Measurements from ENCODE around the gene DTX4.

Gene DTX4

DNA sequence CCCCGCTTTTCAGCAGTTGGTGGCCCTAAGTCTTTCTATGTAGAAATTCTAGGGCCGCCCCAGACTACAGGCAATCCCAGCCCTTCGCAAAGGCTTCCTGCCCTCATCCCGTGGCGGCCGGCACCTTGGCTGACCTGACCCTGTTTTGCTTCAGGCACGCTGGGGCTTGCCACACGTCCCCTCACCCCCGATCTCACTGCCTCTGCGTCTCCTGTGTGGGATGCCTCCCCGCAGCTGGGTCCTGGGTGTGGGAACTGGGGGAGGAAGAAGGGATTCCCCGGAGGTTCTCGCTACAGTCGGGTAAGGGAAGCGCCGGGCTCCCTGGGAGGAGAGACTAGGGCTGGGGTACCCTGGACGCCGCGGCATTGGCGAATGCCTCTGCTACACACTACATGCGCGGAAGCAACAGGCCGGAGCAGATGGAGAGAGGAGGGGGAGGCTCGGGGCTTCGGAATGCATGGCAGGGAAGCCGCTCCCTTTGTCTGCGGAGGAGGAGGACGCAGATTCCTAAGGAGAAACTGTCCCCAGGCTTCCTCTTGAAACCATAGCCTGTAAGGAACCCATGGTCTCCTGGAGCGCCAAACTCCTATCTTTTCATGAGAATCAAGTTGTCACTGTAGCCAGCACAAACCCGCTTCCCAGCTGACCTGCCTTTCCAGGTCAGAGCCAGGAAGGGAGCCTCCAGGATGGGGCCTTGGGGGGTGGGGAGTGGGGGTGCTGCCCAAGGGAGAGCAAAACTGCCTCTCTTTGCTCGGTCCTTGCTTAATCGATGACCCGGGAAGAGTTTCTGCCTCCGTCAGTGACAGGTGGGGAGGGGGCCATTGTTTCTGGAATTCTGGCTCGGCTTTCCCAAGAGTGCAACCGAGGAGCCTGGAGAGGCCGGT, 1.4 kb downstream of the DTX4 start:
- DNase-seq = no peak

DNA sequence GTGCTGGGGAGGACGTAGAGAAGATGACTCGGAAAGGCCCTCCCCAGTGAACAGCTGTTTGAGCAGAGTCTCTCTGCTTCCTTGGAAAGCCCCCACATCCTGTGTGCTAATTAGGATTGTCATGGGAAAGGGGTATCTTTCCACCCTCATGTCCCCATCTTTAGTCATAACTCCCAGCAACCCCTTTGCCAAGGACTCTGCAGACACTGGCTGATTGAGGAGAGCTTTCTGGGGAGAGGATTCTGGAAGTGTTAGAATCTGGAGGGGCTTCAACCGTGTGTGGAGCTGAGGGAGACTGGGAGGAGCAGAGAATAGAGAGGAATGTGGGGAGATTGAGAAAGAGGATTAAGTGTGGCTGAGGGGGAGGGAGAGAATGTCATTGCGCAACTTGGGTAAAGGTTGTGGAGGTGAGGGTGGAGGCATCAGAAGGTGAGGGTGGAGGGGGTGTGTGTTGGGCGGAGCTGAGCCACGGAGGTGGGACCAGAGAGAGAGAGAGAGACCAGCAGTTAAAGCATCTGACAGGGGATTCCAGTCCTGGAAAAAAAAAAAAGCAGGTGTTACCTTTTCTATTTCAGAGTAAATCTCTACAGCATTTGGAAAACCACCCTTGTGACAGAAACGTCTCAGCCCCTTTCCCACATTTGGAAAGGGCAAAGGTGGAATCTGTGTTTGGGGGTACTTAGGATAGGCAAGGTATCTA, 2.2 kb downstream of the DTX4 start:
- no peak for DNase-seq

DNA sequence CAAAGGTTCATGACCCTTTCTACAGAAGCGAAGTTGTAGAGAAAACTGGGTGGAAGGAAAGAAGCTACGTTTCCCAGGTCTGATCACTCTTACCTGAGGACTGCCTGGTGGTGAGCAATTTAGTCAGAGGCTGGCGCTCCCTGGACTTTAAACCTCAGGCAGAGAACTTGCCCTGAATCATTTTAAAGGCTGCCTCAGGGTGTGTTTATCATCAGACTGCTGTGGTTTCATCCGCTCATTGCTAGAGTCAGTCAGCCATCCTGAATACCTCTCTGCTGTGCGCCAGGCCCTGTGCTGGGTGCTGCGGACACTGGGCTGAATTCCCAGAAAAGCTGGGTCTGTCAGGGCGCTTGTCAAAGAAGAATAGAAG, 2.7 kb downstream of the DTX4 start:
- DNase-seq = no peak

DNA sequence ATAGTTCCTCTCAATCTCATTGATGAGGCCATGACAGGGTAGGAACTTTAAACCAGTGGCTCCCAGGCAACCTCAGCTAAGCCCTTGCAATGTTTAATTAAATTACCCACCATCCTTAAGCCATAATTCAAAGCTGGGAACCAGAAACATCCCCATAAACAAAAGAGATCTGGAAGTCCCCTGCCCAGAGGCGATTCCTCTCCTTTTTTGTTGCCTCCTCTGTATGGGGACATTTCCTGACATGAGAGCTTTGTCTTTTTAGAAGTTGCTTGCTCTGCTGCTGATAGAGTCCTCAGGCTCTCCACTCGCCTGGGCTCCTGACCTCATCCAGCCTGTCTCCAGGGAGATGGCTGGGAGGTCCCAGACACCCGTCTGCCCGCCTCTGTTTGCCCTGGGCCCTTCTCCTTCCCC, 3.2 kb downstream of the DTX4 start:
- DNase-seq = no peak

DNA sequence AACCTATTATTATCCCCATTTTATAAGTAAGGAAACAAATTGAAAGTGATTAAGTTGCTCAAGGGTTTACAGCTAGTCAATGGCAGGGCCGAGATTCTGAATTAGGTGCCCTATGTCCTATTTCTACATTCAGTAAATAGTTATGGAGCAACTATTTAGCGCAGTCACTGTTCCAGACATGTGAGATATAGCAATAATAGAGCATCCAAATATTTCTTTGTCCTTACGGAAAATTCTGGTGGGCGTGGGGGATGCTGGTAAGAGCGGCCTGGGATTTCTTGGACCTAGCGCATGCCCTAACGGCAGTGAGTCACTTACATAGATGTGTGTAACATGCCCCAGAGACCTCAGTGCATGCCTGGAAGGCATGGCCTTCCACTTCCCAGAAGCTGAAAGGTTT, 4.4 kb downstream of the DTX4 start:
- no peak for DNase-seq

DNA sequence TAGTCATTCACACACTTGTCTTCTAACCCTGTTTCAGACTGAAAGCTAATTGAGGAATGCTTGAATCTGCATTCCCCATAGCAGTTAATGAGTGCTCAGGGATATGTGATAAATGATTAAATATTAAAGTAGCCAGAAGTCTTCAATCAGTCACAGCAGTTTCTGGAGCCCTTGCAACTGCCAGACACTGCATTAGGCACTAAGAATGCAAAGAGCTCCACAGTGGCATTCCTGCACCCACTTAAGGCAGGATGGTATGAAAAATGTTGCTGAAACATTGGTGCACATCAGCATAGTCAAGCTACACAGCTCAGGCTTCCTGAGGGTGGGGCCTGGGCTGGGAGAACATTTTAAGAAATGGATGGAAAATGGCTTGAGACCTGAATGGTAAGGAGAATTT, 6.5 kb downstream of the DTX4 start:
- DNase-seq = no peak

DNA sequence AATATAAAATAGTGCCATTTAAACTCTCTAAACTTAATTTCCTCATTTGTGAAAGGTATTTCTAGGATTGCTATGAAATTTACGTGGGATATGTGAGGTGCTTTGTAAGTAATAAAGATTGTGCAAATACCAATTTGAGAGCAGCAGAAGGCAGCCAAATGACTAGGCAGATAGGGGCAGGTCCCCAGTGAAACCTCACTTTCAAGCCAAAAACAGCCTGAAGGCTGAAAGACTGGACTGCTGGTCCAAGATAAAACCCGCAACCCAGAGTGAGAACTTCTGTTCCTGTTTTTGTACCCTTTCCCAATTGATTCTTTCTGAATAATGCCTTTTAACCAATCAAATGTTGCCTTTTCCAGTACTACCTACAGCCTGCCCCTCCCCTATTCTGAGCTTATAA, 7.2 kb downstream of the DTX4 start:
- DNase-seq = no peak

DNA sequence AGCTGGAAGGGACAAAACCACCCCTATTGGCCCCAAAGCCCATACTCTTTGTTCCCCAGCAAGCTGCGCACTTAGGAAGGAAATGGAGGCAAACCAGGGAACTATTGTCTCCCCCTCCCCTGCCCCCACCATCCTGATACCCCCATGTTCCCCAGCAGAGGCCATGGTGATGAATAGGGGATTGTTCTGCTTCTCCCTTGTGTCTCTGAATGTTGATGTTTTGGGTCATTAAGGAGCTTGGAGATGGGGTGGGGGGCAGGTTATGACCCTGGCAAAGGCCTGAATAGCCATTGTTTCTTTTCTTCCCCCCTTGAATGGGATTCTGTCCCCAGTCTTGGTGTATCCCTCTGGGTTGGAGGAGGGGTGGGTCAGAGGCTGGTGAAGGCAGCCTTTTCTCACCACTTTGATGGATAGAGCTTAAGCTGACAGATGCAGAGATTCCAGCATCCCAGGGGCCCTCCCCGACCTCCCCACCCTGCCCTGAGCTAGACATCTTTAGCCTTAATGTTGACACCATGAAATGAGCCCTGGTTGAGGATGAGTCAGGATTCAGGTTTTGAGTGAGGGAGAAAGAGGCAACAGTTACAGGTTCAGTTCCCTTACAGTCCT, 8.3 kb downstream of the DTX4 start:
- DNase-seq = no peak

DNA sequence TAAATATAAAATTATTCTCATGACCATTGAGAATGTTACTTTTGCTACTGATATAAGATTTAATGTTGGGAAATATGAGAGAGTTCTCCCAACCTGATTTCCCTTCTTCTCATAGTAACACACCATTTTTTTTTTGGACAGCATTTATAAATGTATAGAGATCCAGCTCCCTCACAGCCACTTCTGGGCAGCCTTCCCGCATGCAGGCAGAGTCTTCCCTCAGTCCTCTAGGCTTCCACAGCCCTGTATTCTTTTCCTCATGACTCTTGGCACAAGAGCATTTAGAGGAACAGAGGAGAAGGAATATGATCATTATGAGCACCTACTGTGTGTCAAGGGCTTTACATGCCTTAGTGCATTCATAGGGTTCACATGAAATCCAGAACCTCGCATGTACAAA, 9.0 kb downstream of the DTX4 start:
- no peak for DNase-seq

DNA sequence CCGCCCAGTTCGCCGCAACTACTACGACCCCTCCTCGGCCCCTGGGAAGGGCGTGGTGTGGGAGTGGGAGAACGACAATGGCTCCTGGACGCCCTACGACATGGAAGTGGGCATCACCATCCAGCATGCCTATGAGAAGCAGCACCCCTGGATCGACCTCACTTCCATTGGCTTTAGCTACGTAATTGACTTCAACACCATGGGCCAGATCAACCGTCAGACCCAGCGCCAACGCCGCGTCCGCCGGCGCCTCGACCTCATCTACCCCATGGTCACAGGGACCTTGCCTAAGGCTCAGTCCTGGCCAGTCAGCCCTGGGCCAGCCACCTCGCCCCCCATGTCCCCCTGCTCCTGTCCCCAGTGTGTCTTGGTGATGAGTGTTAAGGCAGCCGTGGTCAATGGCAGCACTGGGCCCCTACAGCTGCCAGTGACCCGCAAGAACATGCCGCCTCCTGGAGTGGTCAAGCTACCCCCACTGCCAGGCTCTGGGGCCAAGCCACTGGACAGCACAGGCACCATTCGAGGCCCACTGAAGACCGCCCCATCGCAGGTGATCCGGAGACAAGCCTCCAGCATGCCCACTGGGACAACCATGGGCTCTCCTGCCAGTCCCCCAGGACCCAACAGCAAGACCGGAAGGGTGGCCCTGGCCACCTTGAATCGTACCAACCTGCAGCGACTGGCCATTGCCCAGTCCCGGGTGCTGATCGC, 10.0 kb downstream of the DTX4 start:
- no peak for DNase-seq

DNA sequence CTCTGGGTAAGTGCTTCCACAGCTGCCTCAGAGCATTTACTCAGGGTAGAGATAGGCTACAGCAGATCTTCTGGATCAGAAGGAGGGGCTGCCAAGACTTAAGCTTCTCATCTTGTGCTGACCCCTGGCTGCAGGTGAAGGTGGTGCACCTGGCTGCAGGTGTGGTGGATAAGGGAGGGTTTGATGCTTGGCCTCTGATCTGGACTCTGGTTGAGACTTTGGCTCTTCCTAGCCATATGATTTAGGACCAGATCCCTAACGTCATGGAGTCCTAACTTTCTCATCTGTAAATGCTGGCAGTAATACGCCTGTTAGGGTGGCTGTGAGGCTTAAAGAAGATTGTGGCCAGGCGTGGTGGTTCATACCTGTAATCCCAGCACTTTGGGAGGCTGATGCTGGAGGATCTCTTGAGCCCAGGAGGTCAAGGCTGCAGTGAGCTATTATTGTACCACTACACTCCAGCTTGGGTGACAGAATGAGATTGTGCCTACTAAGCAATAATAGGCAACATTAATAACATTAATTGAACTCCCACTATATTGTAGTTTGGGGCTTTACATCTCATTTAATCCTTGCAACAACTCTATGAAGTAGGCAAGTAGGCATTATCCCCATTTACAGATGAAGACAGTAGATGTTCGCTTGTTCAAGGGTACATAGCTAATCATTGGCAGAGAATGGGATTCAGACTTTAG, 10.7 kb downstream of the DTX4 start:
- DNase-seq = no peak

DNA sequence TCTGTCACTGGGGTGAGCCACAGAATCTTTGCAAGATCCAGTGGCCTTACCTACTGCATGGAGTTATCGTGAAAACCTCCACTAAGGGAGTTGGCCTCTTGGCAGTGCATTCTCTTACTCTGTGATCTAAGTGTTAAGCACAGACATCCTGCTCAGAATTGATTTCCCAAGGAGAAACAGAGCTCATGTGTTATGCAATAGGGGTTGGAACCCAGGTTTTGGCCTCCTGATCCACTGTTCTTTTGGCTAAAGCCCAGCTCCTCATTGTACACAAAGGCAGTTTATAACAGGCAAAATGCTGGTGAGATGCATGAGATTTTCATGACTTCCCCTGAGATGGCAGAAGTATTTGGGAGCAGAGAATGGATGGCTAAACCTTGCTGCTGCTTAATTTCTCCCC, 11.8 kb downstream of the DTX4 start:
- DNase-seq = no peak

DNA sequence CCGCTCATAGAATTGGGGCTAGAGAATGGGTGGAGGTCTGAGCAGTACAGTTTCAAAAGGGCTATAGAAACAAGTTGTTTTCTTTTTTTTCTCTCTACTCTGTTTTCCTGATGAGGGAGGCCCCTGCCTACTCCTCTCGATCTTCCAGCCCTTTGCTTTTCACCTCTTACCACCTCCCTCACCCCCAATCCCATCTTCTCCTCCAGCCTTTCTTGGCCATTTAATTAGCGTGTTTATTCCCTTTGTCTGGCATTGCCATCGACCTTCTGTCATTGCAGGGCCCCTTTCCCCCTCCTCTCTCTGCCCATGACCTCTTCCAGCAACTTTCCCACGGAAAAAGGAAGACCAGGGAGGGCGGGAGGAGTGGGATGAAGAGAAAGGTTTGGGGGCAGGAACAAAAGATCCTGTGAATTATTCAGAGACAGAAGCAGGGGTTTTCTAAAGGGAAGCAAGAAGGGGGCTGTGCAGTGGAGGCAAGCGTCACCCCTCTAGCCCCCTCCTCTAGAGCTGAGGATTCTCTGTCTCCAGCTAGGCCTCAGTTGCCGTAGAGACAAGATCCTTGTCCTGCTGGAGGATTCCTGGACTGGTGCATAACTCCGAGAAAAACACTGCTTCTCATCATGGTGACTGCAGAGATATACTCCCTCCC, 12.9 kb downstream of the DTX4 start:
- no peak for DNase-seq

DNA sequence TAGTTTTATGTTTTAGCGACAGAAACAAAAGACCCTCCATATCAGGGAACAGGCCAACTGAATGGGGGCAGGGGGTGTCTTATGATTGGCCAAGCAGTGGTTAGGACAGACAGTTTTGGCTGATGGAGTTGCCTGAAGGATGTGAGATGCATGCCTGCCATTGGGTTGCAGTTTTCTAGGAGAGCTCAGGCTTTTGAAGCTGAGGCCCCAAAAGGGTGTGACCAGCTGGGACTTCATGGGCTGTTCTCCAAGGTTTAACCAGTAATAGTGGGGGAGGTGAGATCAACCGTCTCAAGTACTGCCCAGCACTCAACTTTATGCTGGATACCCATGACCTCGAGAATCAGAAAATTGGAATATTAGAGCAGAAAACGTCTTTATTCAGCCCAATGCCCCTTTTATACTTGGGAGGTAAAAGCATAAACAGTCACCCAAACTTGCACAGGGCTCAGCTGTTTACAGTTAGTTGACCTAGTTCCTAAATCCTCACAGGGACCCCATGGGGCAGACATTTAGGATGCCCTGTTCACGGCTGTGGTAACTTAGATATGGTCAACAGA, 13.5 kb downstream of the DTX4 start:
- DNase-seq = no peak

DNA sequence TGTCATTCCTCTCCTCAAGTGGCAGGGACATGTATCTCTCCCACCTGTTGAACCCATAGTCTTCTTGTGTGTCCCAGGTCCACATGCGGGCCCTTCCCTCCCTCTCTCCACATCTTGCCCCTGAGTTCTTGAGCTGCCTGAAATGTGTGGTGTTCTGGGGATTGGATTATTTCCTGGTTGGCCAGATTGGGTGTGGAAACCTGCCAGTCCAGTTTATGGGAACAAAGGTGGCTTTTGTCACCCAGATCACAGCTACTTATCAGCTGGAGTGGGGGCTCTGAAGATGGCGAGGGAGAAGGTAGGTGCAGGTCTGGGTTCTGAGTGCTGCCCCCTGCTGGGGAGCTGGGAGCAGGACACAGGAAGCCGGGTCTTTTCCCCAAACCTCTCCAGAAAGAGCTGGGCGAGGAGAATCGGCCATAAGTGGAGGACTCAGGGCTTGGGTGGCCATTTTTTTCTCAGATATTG, 14.2 kb downstream of the DTX4 start:
- DNase-seq = peak; percentile 52 to 54

DNA sequence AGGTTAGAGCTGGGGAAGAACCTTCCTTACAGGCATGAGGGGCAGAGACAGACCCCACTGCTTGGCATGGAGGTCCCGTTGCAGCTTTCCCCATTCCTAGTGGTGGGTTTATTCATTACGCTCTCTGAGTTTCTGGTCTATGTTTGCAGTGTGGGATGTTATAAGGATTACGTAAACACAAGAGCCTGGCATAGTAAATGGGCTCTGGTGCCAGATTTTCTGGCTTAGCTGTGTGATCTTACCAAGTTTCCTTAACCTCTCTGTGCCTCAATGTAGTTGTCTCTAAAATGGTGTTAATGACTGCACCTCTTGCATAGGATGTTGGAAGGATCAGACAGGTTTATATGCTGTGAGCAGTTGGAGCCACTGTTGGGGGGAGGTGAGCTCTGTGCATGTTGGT, 15.1 kb downstream of the DTX4 start:
- DNase-seq = no peak

DNA sequence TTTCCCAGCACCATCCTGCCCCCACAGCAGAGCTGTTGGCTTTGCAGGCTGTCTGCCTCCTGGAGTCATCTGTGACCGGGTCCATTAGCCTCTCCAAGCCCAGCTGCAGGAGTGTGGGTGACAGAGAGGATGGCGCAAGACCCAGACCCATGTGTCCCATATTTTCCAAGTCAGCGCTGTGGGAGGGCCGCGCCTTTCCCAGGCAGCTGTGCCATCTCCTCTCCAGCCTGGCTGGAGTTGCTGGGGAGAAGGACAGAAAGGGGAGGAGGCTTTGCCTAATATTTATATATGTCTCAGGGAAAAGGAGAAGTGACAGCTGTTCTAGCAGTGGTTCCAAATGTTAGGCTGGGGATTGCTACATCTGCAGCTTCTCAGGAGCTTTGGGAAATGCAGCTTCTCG, 15.7 kb downstream of the DTX4 start:
- no peak for DNase-seq

DNA sequence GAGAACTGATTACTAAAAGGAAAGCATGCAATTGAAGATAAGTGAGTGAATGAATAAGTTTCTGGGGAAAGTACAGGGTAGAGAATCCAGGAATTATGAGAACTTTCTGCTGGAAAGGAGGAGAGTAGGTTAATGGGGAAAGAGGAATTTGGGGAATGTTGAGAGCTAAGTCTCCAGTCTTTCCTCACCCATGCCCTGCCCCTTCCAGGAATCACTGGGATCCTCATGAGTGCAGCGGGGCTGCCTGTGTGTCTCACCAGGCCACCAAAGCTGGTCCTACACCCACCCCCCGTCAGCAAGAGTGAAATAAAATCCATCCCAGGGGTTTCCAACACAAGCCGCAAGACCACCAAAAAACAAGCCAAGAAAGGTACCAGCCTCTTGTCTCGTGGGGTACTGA, 17.0 kb downstream of the DTX4 start:
- DNase-seq = no peak

DNA sequence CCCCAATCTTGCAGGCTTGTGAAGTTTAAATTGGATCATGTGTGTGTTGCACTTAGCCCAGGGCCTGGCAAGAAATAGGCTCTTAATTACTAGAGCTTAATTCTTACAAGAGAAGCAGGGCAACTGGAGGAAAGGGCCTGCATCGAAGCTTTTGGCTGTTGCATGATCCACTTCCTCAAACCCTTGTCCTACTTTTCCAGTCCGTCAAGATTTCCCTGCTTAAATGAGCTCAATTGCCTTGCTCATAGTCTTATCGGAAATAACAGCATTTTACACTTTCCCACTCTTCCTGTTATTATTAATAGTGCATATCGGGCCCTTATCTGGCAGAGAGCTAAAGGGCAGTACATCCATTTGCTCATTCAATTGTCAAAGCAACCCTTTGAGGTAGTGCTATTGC, 18.1 kb downstream of the DTX4 start:
- no peak for DNase-seq

DNA sequence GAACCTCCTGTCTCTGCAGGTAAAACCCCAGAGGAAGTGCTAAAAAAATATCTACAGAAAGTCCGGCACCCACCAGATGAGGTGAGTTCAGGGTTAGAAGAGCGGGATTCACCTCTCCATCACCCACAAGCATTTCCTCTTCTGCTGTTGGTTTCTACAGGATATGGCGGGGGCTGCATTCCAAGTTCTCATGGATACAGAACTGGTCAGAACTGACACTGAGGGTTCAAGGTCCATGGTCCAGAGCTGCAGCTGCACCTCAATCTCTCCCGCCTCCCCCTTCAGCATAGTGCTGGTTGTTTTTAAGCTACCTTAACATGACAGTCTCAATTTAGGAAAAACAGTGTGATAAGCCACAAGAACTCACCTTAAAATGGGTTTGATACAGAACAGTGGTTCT, 19.2 kb downstream of the DTX4 start:
- DNase-seq = no peak

DNA sequence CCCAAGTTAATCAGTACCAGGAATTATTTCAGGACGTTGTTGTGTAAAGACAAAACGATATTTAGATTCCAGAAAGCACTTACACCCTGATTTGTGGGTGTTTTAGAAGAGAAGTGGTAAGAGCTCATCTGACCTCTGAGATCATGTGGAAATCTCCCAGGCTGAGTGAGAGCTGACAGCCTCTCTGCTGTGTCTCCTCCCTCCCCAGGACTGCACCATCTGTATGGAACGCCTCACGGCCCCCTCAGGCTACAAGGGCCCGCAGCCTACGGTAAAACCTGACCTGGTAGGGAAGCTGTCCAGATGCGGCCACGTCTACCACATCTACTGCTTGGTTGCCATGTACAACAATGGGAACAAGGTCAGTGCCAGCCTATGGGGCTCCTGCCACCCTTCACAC, 20.0 kb downstream of the DTX4 start:
- no peak for DNase-seq

DNA sequence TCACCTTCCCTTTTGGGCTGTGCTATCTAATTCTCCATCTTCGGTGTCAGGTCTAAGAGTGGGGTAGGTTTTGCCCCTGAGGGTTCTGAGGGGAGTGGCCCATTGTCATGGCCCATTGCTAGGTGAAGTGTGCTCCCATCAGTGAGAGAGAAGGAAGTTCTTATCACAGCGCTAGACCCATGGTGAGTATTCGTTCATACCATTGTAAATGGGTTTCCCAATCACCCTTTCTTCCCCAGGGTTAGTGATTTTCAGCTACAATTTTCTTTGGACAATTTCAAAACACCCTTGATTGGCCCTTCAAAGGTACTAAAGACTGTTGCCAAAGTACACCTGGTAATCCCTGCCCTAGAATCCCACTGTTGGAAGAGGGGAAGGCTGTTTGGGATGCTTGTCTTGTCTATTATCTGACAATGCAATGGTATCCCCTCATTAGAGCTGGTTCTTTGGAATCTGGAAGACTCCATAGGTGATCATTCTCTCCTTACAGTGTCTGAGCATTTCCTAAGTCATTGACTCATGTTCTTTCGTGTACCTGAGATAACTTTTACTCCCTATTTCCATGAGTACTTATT, 20.6 kb downstream of the DTX4 start:
- DNase-seq = no peak

All from stimulated activated CD4-positive, alpha-beta T cell treated with anti-CD3 and anti-CD28 coated beads, Interleukin-2, amount 100 ng/mL, for 48 hours (primary cell).